Mucosa of descending colon (tissue), 3 donors: Measurements from ENCODE around the gene PDE4B. TPM values are rescaled to one million over a fixed set of nuclear protein-coding genes. Genes with fewer than 3 reads are reported as not detected.

ENCODE experiments used
- ATAC-seq: fragments of 200-7000 bp; cut with Tn5 transposase; one replicate; pipeline ENCODE4 v1.9.1; 2020; ENCODE audit warnings: mild to moderate bottlenecking, moderate library complexity
- DNase-seq, 3 donors: peaks; one replicate each; pipeline ENCODE4 v3.0.0-alpha.2; 2020
- H3K36me3 ChIP-seq: fragments of 200-600 bp; one replicate; pipeline ENCODE4 v1.8.0; 2021; ENCODE audit warnings: low read depth, mild to moderate bottlenecking
- H3K4me1 ChIP-seq: fragments of 200-600 bp; one replicate; pipeline ENCODE4 v1.8.0; 2021; ENCODE audit warnings: low read depth, mild to moderate bottlenecking
- H3K4me3 ChIP-seq: fragments of 200-600 bp; one replicate; pipeline ENCODE4 v1.8.0; 2021; ENCODE audit warnings: mild to moderate bottlenecking
- H3K9me3 ChIP-seq: fragments of 200-600 bp; one replicate; pipeline ENCODE4 v1.8.0; 2021; ENCODE audit warnings: mild to moderate bottlenecking
- intact Hi-C, 2 donors: fragments of 100-400 bp; cut with DNase I in 1 of 2; cut with micrococcal nuclease in 1 of 2; formaldehyde crosslinking; loops; one replicate each; pipeline versions ENCODE4 v1.11.0 to v1.11.1; 2022; cut with DNase I, micrococcal nuclease
- total RNA-seq, 3 donors: library from RNA; stranded (reverse); fragmentation: NEBNext Ultra II Directional in 2 of 3; extraction: Animal tissue kit (Norgen Biotek cat#: 25700) in 2 of 3; gene quantifications; one replicate each; pipeline versions ENCODE4 v1.2.1 to v1.2.4, GENCODE V29; 2021 to 2023
- TF ChIP-seq, protein P1 (sequence below): fragments of 200-600 bp; IDR thresholded peaks from one replicate; pipeline ENCODE4 v1.8.0; 2022; ENCODE audit warnings: antibody characterized with exemption, mild to moderate bottlenecking
- donor health status: DM: no; HTN: no; CAD: no; lungs with moderate emphysema.
- donor health status: DM: no; HTN: no; CAD: no.
- donor health status: DM: no; HTN: yes; CAD: no.

Gene PDE4B
- total RNA-seq, 3 donors from 2014 or later, result 3.4 to 6.6 (median 4.9) TPM

DNA sequence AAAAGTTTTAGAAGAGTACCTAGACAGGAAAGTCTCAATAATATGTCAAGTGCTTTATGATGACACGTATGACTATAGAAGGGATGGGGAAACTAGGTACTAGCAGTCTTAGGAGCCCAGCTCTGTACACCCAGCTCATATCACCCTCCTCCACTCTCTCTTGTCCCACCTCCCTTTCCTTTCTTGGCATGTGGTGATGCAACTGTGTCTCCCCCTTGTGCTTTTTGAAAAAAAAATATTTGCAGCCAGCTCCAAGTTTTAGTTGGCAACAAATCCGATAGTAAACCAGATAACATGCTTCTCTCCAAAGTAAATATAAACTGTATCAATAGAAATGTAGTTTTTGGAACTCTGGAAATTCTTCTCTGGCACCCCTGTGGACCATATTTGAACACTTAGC lies 280.7 kb downstream of the PDE4B start:
- intact Hi-C loops, result no loop called here
- TF ChIP-seq, protein P1, sequence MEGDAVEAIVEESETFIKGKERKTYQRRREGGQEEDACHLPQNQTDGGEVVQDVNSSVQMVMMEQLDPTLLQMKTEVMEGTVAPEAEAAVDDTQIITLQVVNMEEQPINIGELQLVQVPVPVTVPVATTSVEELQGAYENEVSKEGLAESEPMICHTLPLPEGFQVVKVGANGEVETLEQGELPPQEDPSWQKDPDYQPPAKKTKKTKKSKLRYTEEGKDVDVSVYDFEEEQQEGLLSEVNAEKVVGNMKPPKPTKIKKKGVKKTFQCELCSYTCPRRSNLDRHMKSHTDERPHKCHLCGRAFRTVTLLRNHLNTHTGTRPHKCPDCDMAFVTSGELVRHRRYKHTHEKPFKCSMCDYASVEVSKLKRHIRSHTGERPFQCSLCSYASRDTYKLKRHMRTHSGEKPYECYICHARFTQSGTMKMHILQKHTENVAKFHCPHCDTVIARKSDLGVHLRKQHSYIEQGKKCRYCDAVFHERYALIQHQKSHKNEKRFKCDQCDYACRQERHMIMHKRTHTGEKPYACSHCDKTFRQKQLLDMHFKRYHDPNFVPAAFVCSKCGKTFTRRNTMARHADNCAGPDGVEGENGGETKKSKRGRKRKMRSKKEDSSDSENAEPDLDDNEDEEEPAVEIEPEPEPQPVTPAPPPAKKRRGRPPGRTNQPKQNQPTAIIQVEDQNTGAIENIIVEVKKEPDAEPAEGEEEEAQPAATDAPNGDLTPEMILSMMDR, result no peak
- Histone ChIP-seq H3K9me3 (no peaks in the 10 kb centered on the region), H3K36me3 (no peaks in the 10 kb centered on the region), H3K4me3 (no peak overlapping the region), H3K4me1 (no peaks in the 10 kb centered on the region)
- DNase-seq (no peak), ATAC-seq (no peak)

DNA sequence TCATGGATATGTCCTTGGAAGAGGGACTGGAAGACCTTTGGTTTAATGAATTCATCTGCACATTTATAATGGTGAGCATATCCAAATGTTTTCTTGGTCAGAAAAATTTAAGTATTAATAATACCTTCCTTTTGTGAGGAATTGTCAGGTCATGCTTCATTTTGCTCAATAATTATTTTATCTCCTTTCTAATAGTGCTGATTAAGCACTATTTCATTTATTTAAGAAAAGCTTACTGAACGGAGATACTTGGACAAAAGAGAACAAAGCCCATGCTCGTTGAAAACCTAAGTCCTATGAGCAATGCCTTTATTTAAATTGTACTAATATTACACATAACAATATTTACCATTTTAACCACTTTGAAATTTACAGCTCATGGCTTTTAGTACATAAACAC lies 281.5 kb downstream of the PDE4B start:
- intact Hi-C loops, result no loop called here
- no peak overlapping the region for H3K4me3 ChIP-seq
- no peaks in the 10 kb centered on the region for H3K4me1 ChIP-seq
- no peaks in the 10 kb centered on the region for H3K9me3 ChIP-seq
- DNase-seq (no peak), ATAC-seq (no peak)
- no peaks in the 10 kb centered on the region for H3K36me3 ChIP-seq
- TF ChIP-seq, protein P1, result no peak

DNA sequence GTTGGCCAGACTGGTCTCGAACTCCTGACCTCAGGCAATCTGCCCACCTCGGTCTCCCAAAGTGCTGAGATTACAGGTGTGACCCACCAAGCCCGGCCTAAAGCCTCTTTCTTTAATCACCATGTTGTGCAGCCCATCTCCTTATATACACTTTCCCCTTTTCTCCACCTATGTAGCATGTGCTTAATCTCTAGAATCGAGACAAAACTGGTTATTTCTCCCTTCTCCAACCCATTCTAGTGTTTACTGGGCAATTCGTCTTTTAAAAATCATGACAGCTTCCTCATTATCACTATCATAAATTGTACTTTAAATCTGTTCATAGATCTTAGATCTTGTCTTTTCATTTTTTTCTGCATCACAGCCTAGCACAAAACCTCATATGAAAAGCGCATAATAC lies 285.7 kb downstream of the PDE4B start:
- no peak for DNase-seq
- no peaks in the 10 kb centered on the region for H3K9me3 ChIP-seq
- TF ChIP-seq, protein P1, result no peak
- no peaks in the 10 kb centered on the region for H3K4me1 ChIP-seq
- no peak for ATAC-seq
- H3K4me3 ChIP-seq, result no peak overlapping the region
- H3K36me3 ChIP-seq, result no peaks in the 10 kb centered on the region
- intact Hi-C loops, result no loop called here

DNA sequence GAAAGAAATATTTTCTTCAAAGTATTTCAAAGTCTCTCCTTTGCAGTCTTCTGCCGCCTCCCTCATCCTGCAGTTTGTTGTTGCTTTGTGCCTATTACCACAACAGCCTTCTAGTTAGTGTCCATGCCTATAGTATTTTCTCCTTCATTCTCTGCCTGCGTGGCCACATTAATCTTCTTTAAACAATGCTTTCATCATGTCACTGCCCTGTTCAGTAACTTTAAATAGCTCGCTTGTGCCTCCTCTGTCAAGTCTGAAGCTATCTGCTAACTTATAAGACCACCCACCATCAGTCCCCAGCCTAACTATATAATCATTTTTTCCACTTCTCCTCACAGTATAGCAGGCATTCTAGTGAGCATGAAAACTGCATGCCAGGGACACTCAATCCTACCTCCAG lies 290.3 kb downstream of the PDE4B start:
- intact Hi-C loops, result no loop called here
- Histone ChIP-seq H3K4me1 (no peaks in the 10 kb centered on the region), H3K9me3 (no peaks in the 10 kb centered on the region), H3K4me3 (no peak overlapping the region), H3K36me3 (no peaks in the 10 kb centered on the region)
- no peak for ATAC-seq
- TF ChIP-seq, protein P1, result no peak
- no peak for DNase-seq

DNA sequence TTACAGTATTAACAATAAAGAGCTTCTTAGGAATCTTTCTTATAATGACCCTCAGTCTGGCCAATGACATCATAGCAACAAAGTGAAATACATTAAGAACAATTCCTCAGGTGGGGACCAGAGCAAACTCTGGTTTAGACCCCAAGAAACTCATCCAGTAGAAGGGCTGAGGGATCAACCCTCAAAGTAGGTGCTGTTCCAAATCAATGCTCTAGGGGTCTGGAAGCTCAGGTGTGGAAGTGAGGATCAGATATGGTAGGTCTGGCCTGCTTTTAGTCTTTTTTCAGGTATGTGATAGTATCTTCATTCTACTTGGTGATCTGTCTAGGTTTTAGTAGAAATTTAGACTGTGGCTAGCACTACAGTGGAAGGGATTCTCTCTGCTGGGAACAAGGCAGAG lies 291.7 kb downstream of the PDE4B start:
- intact Hi-C loops, result no loop called here
- ATAC-seq, result no peak
- Histone ChIP-seq H3K9me3 (no peaks in the 10 kb centered on the region), H3K4me3 (no peak overlapping the region), H3K4me1 (no peaks in the 10 kb centered on the region), H3K36me3 (no peaks in the 10 kb centered on the region)
- no peak for DNase-seq
- TF ChIP-seq, protein P1, result no peak

DNA sequence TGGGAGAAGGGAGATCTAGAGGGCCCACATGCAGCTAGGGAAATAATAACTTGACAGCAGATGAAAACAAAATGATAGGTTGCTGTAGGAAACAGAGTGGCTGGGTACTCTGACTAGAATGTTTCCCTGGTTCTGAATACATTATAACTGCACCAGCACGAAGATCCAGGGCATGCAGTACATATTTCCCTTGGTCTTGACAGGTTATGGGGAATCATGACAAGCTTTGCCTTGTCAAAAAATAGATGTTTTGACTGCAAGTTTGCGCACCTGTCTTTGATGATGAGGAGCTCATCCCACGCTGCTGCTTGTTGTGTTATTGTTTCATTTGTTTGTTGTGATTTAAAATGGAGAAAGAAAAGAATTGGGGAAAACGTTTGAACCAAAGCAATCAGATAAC lies 292.9 kb downstream of the PDE4B start:
- Histone ChIP-seq H3K4me3 (no peak overlapping the region), H3K36me3 (no peaks in the 10 kb centered on the region), H3K4me1 (no peaks in the 10 kb centered on the region), H3K9me3 (no peaks in the 10 kb centered on the region)
- ATAC-seq (no peak), DNase-seq (no peak)
- TF ChIP-seq, protein P1, result no peak
- intact Hi-C loops, result no loop called here
